SJCRH30 (cell line): Measurements from ENCODE around the gene STUM. TPM values are rescaled to one million over a fixed set of nuclear protein-coding genes. Genes with fewer than 3 reads are reported as not detected.

Experiments
- DNase-seq, 2 experiments: peaks; one replicate each; pipeline ENCODE4 v3.0.0-alpha.2; 2015 to 2020
- H3K27ac ChIP-seq: fragments of 250-450 bp; sonication (Bioruptor Pico); 2 replicates; pipeline ENCODE4 v1.5.1; 2020; ENCODE audit warnings: mild to moderate bottlenecking, moderate library complexity
- H3K27me3 ChIP-seq: fragments of 250-450 bp; sonication (Bioruptor Pico); 2 replicates; pipeline ENCODE4 v1.5.1; 2020; ENCODE audit warnings: mild to moderate bottlenecking, moderate library complexity
- H3K36me3 ChIP-seq: fragments of 250-450 bp; sonication (Bioruptor Pico); 2 replicates; pipeline ENCODE4 v1.5.1; 2020; ENCODE audit warnings: mild to moderate bottlenecking, moderate library complexity
- H3K4me1 ChIP-seq: fragments of 250-450 bp; sonication (Bioruptor Pico); 2 replicates; pipeline ENCODE4 v1.5.1; 2020; ENCODE audit warnings: mild to moderate bottlenecking, moderate library complexity
- H3K4me3 ChIP-seq: fragments of 250-450 bp; sonication (Bioruptor Pico); 2 replicates; pipeline ENCODE4 v1.5.1; 2020; ENCODE audit warnings: mild to moderate bottlenecking, moderate library complexity
- H3K9me3 ChIP-seq: fragments of 250-450 bp; sonication (Bioruptor Pico); replicated peaks from 2 replicates; pipeline ENCODE4 v1.5.1; 2020; ENCODE audit warnings: mild to moderate bottlenecking, moderate library complexity
- total RNA-seq: library from RNA; depleted of rRNA; stranded (reverse); fragments of >200 nt; shearing (Covaris generic); gene quantifications from 2 replicates; pipeline ENCODE4 v1.2.3, GENCODE V29; 2014

STUM gene
- total RNA-seq, 1 experiment from 2014 or later = 0.75 TPM

DNA sequence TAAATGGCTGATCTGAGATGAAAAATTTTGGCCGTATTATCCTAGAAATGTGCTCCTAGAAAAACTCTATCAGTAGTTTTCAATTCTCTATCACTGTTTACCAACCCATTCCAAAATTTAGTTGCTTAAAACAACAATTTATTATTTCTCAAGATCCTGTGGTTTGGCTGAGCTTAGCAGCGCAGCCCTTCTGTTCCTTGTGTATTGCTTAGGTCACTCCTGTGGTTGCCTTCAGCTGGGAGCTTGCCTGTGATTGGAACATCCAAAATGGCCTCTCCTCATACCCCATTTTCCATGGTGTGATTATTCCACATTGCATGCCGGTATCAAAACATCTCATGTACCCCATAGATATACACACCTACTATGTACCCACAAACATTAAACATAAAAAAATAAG, 22.8 kb upstream of the STUM start:
- no peak for DNase-seq
- no peak overlapping the region for H3K27ac ChIP-seq
- no peaks in the 10 kb centered on the region for H3K27me3 ChIP-seq
- no peak overlapping the region for H3K4me3 ChIP-seq
- peaks cover 1% of the 10 kb centered on the region for H3K4me1 ChIP-seq
- 0 out of 2 replicates have a peak, but pooled peaks cover 5% of the 10 kb centered on the region for H3K9me3 ChIP-seq
- H3K36me3 ChIP-seq = no peaks in the 10 kb centered on the region

DNA sequence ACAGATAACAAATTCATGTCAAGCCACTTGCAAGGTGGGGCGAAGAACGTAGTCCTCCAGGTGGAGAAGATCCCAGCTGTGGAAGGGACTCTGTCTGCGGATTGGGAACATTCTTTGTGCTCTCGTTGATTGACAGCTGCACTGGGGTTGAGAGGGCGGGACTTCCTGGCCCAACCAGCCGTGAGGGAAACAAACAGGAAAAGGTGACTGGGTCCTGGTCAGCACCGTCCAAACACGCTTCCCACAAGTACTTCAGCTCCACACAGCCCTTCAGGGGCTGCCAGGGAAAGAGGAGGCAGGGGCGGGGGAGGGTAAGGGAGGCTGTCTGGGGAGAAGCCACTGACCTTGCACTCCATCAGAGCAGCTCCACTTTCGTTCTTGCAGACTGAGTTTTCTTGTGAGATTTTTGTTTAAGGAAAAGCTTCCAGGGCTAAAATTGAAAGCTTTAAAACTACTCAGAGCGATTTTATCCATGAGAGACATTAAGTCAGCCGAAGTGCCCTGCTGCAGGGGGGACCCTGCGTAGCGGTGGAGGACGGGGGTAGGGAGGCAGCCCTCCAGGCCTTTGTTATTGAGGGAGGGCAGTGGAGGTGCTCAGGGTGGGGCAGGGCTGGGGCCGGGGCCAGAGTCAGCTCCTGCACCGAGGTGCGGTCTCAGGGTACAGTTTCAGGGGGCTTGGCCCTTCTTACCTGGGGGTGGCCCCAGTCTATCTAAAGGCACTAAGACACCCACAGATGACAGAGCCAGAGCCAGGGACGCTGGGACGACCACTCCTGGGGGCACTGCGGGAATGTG, 21.6 kb upstream of the STUM start:
- Histone ChIP-seq H3K4me3 (peak overlapping the region; percentile 46), H3K4me1 (no peaks in the 10 kb centered on the region)

DNA sequence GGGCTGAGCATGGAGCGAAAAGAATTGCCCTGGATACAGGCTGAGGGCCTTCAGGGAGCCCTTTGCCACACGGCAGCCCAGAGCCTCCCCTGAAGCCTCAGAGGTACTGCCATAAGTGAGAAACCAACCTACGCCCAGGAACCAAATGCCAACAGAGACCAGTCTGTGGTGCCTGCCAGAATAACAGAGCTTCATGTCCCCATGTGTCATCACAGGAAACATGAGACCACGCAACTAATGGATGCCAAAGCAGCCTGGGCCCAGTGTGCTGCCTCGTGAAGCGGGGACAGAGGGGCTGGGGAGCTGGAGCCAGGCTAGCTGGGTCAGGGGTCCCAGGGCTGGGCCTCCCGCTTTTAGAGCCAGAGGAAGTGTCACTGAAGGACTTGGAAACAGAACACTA, 18.7 kb upstream of the STUM start:
- no peaks in the 10 kb centered on the region for H3K36me3 ChIP-seq
- H3K9me3 ChIP-seq = no peaks in the 10 kb centered on the region
- no peaks in the 10 kb centered on the region for H3K27me3 ChIP-seq
- H3K4me3 ChIP-seq = no peak overlapping the region
- H3K4me1 ChIP-seq = no peaks in the 10 kb centered on the region; the same call in 1 of the 2 replicates
- no peak for DNase-seq
- H3K27ac ChIP-seq = no peak overlapping the region

More for the DNA sequence above, 21.6 kb upstream of the STUM start:
- DNase-seq = peak; percentile 65 to 74
- Histone ChIP-seq H3K9me3 (0 out of 2 replicates have a peak, but pooled peaks cover 5% of the 10 kb centered on the region), H3K36me3 (no peaks in the 10 kb centered on the region), H3K27me3 (no peaks in the 10 kb centered on the region), H3K27ac (no peak overlapping the region)

DNA sequence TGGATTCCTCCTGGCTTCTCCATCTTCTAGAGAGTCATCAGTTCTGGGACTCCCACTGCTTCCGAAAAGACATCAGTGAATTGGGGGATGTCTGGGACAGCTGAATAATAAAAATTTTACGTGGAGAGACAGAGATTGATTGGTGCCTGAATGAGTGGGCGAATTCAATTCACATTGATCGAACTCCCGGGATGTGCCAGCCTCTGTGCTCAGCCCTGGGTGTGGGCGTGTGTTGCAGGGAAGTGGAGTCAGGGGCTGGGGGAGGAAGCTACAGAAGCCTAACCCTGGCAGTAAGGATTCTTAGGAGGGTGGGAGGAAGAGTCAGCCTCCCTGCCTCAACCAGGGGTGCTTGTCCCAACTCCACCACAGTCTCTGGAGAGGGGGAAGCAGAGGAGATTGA, 18.0 kb upstream of the STUM start:
- Histone ChIP-seq H3K4me1 (no peaks in the 10 kb centered on the region; the same call in 1 of the 2 replicates), H3K9me3 (no peaks in the 10 kb centered on the region), H3K36me3 (no peaks in the 10 kb centered on the region), H3K27me3 (no peaks in the 10 kb centered on the region), H3K4me3 (no peak overlapping the region), H3K27ac (no peak overlapping the region)
- no peak for DNase-seq

DNA sequence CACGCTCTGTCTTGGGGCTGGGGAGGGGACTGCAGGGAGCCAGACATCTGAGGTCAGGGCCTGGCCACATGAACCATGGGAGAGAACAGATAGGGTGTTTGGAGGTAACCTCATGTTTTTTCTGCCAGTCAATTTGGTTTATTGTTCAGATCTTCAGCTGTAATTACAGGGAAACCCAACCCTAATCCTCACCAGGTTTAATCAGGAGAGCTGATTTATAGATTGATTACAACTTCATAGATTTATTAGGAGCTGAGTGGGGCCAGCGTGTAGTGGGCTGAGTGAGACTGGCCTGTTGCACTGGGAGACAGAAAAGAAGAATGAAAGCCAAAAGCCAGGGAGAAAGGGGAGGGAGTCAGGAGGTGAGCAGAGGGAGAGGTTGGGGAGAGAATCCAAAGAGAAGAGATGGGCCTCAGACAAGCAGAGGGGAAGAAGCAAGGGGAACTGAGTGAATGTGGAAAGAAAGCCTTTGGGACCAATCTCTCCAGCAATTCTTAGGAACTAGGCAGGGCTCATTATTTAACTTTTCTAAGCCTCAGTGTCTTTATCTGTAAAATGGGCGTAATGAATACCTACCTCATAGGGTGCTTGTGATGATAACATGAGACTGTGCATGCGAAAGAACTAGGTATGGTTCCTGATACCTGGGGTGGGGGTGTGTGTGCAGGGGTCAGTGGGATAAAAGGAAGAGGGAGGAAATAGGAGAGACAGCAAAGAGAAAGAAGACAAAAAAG, 17.0 kb upstream of the STUM start:
- no peak overlapping the region for H3K27ac ChIP-seq
- H3K27me3 ChIP-seq = no peaks in the 10 kb centered on the region
- H3K4me3 ChIP-seq = no peak overlapping the region
- H3K9me3 ChIP-seq = no peaks in the 10 kb centered on the region
- H3K36me3 ChIP-seq = peaks cover 5% of the 10 kb centered on the region
- H3K4me1 ChIP-seq = no peaks in the 10 kb centered on the region; the same call in 1 of the 2 replicates
- no peak for DNase-seq

DNA sequence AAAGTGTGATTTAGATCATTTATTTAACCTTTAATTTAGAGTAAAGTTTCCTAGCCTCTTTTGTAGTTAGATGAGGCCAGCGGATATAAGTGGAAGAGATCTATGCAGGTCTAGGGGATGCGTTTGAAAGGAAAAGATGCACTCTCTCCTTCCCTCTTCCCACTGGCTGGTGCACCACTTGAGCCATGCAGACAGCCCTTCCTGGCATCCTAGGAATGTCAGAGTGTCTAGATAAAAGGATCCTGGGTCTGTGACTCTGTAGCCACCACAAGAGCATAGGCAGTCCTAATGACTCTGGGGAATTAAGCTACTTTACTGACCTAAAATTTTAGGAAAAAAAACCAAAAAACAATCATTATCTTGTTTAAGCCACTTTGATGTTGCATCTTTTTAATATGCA, 16.0 kb upstream of the STUM start:
- Histone ChIP-seq H3K36me3 (peaks cover 15% of the 10 kb centered on the region), H3K27me3 (no peaks in the 10 kb centered on the region), H3K9me3 (no peaks in the 10 kb centered on the region), H3K27ac (no peak overlapping the region), H3K4me3 (no peak overlapping the region), H3K4me1 (no peaks in the 10 kb centered on the region; the same call in 1 of the 2 replicates)
- peak in 1 of 2 experiments; percentile 38 for DNase-seq

DNA sequence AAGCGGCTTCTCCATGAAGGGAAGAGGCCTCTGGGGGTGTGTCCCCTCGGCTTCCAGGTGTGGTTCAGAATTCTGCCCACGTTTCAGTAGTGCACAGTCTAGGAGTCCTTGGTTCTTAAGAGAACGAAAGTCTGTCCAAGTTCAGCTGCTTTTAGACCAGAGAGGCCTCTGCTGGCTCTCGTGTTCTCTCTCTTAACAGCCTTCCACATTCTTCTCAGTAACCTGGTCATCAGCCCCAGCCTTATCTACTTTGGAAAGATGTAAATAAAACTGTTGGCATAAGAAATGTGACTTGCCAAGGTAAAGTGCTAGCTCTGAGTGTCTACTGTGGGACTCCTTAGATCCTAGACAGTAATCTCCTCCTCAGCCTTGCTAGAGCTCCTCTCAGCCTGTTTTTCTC, 15.3 kb upstream of the STUM start:
- Histone ChIP-seq H3K27me3 (no peaks in the 10 kb centered on the region), H3K27ac (no peak overlapping the region), H3K36me3 (peaks cover 22% of the 10 kb centered on the region), H3K4me1 (no peaks in the 10 kb centered on the region; the same call in 1 of the 2 replicates), H3K4me3 (no peak overlapping the region), H3K9me3 (no peaks in the 10 kb centered on the region)
- DNase-seq = peak in 1 of 2 experiments; percentile 27

DNA sequence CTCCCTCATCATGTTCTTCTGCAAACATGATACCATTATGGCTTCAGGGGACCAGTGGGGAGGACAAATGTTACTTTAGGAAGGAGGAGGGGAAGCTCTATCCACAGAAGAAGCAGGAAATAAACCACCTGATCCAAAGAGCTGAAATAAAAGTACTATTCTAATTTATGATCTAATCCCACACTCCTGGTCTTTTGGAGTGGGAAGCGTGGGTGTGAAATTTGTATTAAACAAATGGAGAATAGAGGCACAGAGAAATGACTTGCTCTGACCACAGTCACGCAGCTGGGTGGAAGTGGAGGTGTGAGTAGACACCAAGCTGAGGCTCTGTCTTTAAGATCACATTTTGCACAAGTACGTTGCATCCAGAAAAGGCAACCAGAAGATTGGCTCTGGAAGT, 14.5 kb upstream of the STUM start:
- no peak for DNase-seq
- no peak overlapping the region for H3K27ac ChIP-seq
- H3K36me3 ChIP-seq = peaks cover 30% of the 10 kb centered on the region
- H3K4me3 ChIP-seq = no peak overlapping the region
- H3K27me3 ChIP-seq = no peaks in the 10 kb centered on the region
- no peaks in the 10 kb centered on the region; the same call in 1 of the 2 replicates for H3K4me1 ChIP-seq
- no peaks in the 10 kb centered on the region for H3K9me3 ChIP-seq

DNA sequence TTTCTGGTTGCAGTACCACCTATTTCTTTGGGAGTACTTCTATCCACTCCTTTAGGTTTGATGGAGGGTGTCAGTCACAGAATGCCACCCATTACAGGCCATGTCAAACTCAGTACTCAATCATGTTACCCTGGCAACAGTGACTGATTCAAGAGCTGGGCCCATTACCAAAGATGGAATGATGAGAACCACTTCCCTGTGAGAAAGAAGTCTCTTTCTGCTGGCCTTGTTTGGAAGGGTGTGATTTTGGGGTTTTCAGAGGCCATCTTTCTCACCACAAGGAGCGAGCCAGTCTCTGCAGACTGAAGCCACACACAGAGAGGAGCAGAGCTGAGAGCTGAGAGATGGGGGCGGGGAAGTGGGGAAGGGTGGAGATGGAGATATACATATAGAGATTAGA, 13.9 kb upstream of the STUM start:
- H3K9me3 ChIP-seq = no peaks in the 10 kb centered on the region
- H3K4me3 ChIP-seq = no peak overlapping the region
- no peak for DNase-seq
- H3K4me1 ChIP-seq = no peaks in the 10 kb centered on the region; the same call in 1 of the 2 replicates
- H3K36me3 ChIP-seq = peaks cover 35% of the 10 kb centered on the region
- H3K27ac ChIP-seq = no peak overlapping the region
- H3K27me3 ChIP-seq = no peaks in the 10 kb centered on the region

DNA sequence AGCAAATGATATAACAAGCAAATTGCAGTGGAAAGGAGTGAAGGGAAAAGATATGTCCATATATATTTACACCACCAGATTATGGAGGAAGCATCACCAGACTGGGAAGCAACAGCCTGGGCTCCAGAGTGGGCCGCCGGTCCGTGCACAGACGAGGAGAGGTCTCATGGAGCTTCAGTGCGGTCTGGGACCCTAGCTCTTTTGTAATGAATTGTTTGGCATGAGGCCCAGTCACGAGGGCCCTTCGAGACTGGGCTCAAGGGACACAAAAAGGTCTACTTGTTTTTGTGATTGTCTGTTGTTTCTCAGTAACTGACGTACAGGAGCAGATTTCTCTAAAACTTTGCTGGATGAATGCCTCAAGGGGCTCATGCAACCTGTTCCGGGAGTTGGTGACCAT, 12.9 kb upstream of the STUM start:
- Histone ChIP-seq H3K36me3 (peaks cover 43% of the 10 kb centered on the region), H3K27ac (no peak overlapping the region), H3K9me3 (no peaks in the 10 kb centered on the region), H3K27me3 (no peaks in the 10 kb centered on the region), H3K4me1 (peaks cover 7% of the 10 kb centered on the region), H3K4me3 (no peak overlapping the region)
- peak in 1 of 2 experiments; percentile 28 for DNase-seq

DNA sequence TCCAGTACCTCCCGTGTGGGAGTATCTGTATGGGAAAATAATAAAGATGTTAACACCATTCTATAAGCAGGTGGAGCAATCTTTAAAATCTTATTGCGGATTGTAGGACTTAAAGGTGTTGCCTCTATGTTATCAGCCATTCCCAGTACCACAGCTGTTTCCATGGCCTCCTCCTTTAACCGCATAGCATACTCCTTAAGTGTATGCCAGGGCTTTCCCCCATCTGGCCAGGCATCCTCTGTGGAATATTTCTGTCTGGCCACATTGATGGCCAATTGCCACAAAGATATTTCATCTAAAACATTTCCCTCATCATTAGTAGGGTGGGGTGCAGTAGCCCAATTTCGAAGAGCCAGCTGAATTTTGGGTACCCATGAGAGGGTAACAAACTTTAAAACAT, 7.3 kb upstream of the STUM start:
- Histone ChIP-seq H3K36me3 (peaks cover 41% of the 10 kb centered on the region), H3K4me1 (peaks cover 37% of the 10 kb centered on the region), H3K27ac (peak overlapping the region; percentile 97), H3K9me3 (no peaks in the 10 kb centered on the region), H3K27me3 (no peaks in the 10 kb centered on the region), H3K4me3 (peak overlapping the region; percentile 67)
- DNase-seq = peak; percentile 32 to 68

DNA sequence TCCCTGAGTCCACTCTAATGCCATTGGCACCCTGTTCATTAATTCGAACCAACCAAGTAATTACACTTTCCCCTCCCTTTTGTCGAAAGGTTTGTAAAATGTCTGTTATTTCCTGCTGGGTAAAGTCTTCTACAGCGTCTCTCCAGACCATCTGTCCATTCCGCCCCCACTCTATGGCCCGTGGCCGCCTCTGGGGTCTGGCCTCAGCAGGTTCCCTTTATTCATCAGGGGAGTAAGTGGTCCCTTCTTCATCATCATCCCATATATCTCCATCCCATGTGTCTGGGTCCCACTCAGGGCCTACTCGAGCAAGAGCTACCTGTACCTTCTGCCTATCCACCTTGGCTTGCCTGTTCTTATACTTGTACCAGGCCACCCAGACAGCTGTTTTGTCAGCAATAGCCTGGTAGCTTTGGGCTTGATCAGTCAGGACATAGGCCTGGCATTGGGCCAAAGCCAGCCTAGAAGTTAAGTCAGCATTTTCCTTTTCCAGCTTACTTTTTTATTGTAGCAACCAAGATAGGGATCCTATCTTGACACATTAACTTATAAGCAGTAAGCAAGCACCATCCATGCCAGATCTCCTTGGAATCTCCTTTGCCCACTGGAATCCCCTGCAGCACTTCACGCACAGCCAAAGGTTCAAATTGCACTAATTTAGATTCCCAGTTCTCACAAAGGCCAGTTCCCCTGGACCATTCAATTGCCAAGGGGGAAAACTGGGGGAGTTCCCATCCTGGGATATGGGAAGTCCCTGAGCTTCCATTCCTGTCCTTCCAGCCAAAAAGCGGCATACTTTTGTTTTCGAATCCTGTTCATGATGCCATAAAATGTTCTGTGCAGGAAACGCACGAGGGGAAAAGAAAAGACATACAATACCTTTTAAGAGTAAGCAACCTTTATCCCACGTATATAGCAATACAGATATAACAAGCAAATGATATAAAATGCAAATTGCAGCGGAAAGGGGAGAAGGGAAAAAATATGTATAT, 6.6 kb upstream of the STUM start:
- H3K27ac ChIP-seq = peak overlapping the region; percentile 97
- H3K4me1 ChIP-seq = peaks cover 44% of the 10 kb centered on the region
- H3K36me3 ChIP-seq = peaks cover 34% of the 10 kb centered on the region
- peak overlapping the region; percentile 67 for H3K4me3 ChIP-seq
- no peaks in the 10 kb centered on the region for H3K27me3 ChIP-seq
- no peaks in the 10 kb centered on the region for H3K9me3 ChIP-seq
- peak; percentile 85 to 92 for DNase-seq

DNA sequence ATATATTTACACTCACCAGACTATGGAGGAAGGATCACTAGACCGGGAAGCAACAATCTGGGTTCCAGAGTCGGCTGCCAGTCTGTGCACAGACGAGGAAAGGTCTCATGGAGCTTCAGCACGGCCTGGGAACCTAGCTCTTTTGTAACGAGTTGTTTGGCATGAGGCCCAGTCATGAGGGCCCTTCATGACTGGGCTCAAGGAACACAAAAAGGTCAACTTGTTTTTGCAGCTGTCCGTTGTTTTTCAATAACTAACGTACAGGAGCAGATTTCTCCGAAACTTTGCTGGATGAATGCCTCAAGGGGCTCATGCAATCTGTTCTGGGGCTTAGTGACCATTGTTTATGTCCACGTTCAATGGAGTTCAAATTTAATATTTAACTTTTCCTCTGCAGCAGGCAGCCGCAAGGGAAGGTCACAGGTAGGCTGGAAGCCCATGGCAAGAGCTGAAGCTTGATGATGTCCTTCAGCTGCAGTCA, 5.9 kb upstream of the STUM start:
- no peaks in the 10 kb centered on the region for H3K27me3 ChIP-seq
- peaks cover 51% of the 10 kb centered on the region for H3K4me1 ChIP-seq
- DNase-seq = peak; percentile 96 to 99
- H3K4me3 ChIP-seq = peak overlapping the region; percentile 67
- H3K36me3 ChIP-seq = peaks cover 27% of the 10 kb centered on the region
- peak overlapping the region; percentile 97 for H3K27ac ChIP-seq
- no peaks in the 10 kb centered on the region for H3K9me3 ChIP-seq
